GM12878 (cell line): ENCODE data around the gene LENEP. TPM values are rescaled to one million over a fixed set of nuclear protein-coding genes. Genes with fewer than 3 reads are reported as not detected.

ENCODE experiments used
- ATAC-seq: fragments of 200-7000 bp; cut with Tn5 transposase; 3 replicates; pipeline ENCODE4 v1.9.1; 2020; ENCODE audit warnings: mild to moderate bottlenecking, moderate library complexity
- BruUV-seq: library from RNA; stranded (reverse); fragments of 400-500 nt; replicated peaks from 2 replicates; lab custom pipeline; 2021; lab: Mats Ljungman, UMichigan
- CTCF ChIA-PET: fragments of 300-600 bp; sonication (Branson Sonifier 250); formaldehyde crosslinking; extraction: SDS; loops from one replicate; lab custom pipeline; 2021; ENCODE audit warnings: inconsistent platforms; lab: Yijun Ruan, JAX
- POLR2A ChIA-PET: fragments of 350-600 bp; formaldehyde crosslinking; extraction: SDS; loops from one replicate; lab custom pipeline; 2021; ENCODE audit warnings: inconsistent platforms; lab: Charles Lee
- RAD21 ChIA-PET: fragments of 300-600 bp; sonication (Branson Sonifier 250); formaldehyde crosslinking; loops from one replicate; lab custom pipeline; 2023; ENCODE audit warnings: antibody characterized with exemption; ENCODE audit not compliant: unreplicated experiment; lab: Charles Lee
- SMC1A ChIA-PET: fragments of 300-600 bp; sonication (Branson Sonifier 250); formaldehyde crosslinking; loops from one replicate; lab custom pipeline; 2023; ENCODE audit not compliant: unreplicated experiment, uncharacterized antibody; lab: Charles Lee
- DNase-seq: peaks from one replicate; pipeline ENCODE4 v3.0.0-alpha.2; 2011; ENCODE audit warnings: low read depth, low spot score
- FAIRE-seq: peaks from 3 replicates; lab custom pipeline; 2011; peaks lifted over from hg19 to GRCh38; lab: Jason Lieb, UNC
- H2AFZ ChIP-seq: 2 replicates; pipeline ENCODE4 v1.6.0; 2011; ENCODE audit warnings: low read depth, low read length, control low read depth; ENCODE audit not compliant: control insufficient read depth
- H3K27ac ChIP-seq: 2 replicates; pipeline ENCODE4 v1.5.1; 2011; ENCODE audit warnings: control low read depth; ENCODE audit not compliant: control insufficient read depth, insufficient read depth
- H3K27me3 ChIP-seq, 2 experiments: replicated peaks in 1 of 2; 2 replicates each; pipeline versions ENCODE4 v1.6.0 to v1.6.1; 2011; ENCODE audit warnings: low read length in 1 of 2; ENCODE audit not compliant: control insufficient read depth in 2 of 2, insufficient read depth in 2 of 2
- H3K36me3 ChIP-seq, 2 experiments: 2 replicates each; pipeline ENCODE4 v1.5.1; 2011; ENCODE audit warnings: low read length in 1 of 2; ENCODE audit not compliant: control insufficient read depth in 2 of 2, insufficient read depth in 2 of 2
- H3K4me1 ChIP-seq: 2 replicates; pipeline ENCODE4 v1.6.1; 2011; ENCODE audit warnings: mild to moderate bottlenecking, low read length, moderate library complexity, mixed read lengths; ENCODE audit not compliant: control insufficient read depth, insufficient read depth
- H3K4me2 ChIP-seq: 2 replicates; pipeline ENCODE4 v1.6.0; 2011; ENCODE audit warnings: control low read depth; ENCODE audit not compliant: control insufficient read depth, insufficient read depth
- H3K4me3 ChIP-seq: fragments of 200-600 bp; sonication (generic); 2 replicates; pipeline ENCODE4 v1.5.1; 2016
- H3K79me2 ChIP-seq: 2 replicates; pipeline ENCODE4 v1.6.0; 2011; ENCODE audit warnings: low read length; ENCODE audit not compliant: control insufficient read depth, insufficient read depth
- H3K9ac ChIP-seq: 2 replicates; pipeline ENCODE4 v1.8.0; 2011; ENCODE audit warnings: low read length, control low read depth, mixed read lengths; ENCODE audit not compliant: control insufficient read depth, insufficient read depth
- H3K9me3 ChIP-seq: replicated peaks from 3 replicates; pipeline ENCODE4 v1.5.1; 2011; ENCODE audit warnings: mild to moderate bottlenecking, low read length; ENCODE audit not compliant: control insufficient read depth, insufficient read depth
- H4K20me1 ChIP-seq: 2 replicates; pipeline ENCODE4 v1.6.0; 2011; ENCODE audit not compliant: control insufficient read depth, insufficient read depth
- BCL3 ChIP-seq: IDR thresholded peaks from 2 replicates; pipeline ENCODE4 v1.6.1; 2011; ENCODE audit warnings: borderline replicate concordance, low read depth, mild to moderate bottlenecking, moderate library complexity, low read length; ENCODE audit not compliant: insufficient read depth, poor library complexity, severe bottlenecking
- FOXK2 ChIP-seq: fragments of 450-650 bp; IDR thresholded peaks from 2 replicates; pipeline ENCODE4 v1.6.1; 2017; ENCODE audit warnings: mild to moderate bottlenecking, moderate library complexity
- IKZF1 ChIP-seq: fragments of 450-650 bp; conservative IDR thresholded peaks from 2 replicates; pipeline ENCODE4 v1.6.1; 2017; ENCODE audit warnings: antibody characterized with exemption, mild to moderate bottlenecking
- IRF3 ChIP-seq: fragments of 450-650 bp; IDR thresholded peaks from 2 replicates; pipeline ENCODE4 v1.6.1; 2014; ENCODE audit warnings: mild to moderate bottlenecking
- MEF2B ChIP-seq: fragments of 450-650 bp; IDR thresholded peaks from 2 replicates; pipeline ENCODE4 v1.6.1; 2018; ENCODE audit warnings: mild to moderate bottlenecking, moderate library complexity; ENCODE audit not compliant: partially characterized antibody, poor library complexity, severe bottlenecking
- NFIC ChIP-seq: IDR thresholded peaks from 2 replicates; pipeline ENCODE4 v1.6.1; 2012; ENCODE audit warnings: low read depth, mild to moderate bottlenecking, inconsistent platforms, low read length, moderate library complexity
- RB1 ChIP-seq: fragments of 450-650 bp; formaldehyde crosslinking; IDR thresholded peaks from 2 replicates; pipeline ENCODE4 v1.6.1; 2017; ENCODE audit warnings: mild to moderate bottlenecking, borderline replicate concordance
- RCOR1 ChIP-seq: conservative IDR thresholded peaks from 2 replicates; pipeline ENCODE4 v1.6.1; 2012; ENCODE audit warnings: low read depth, low read length, improper control_type of control experiment
- TARDBP ChIP-seq: IDR thresholded peaks from 2 replicates; pipeline ENCODE4 v1.6.1; 2016; ENCODE audit warnings: borderline replicate concordance
- ZNF217 ChIP-seq: fragments of 450-650 bp; IDR thresholded peaks from 2 replicates; pipeline ENCODE4 v1.6.1; 2017; ENCODE audit warnings: antibody characterized with exemption, mild to moderate bottlenecking
- WGBS: methylation state at CpG from one replicate; pipeline ENCODE4 v1.1.6; 2016; ENCODE audit warnings: low lambda C conversion rate; ENCODE audit not compliant: insufficient replicate concordance, insufficient coverage; ENCODE audit errors: missing lambda C conversion rate; 5-methylcytosine and 5-hydroxymethylcytosine counted together
- in situ Hi-C: fragments of 300-500 bp; cut with MboI; formaldehyde crosslinking; loops from 9 replicates; pipeline ENCODE4 v1.14.3; 2018; ENCODE audit warnings: mixed read lengths
- intact Hi-C: fragments of 100-400 bp; cut with micrococcal nuclease; formaldehyde crosslinking; loops from one replicate; pipeline ENCODE4 v1.14.2; 2022; ENCODE audit not compliant: unreplicated experiment
- polyA plus RNA-seq, 11 experiments: library from polyadenylated mRNA; depleted of rRNA in 4 of 11; unstranded in 6 of 11; stranded (reverse) in 5 of 11; fragments of >200 nt; fragmentation: Nextera tagmentation in 4 of 11; fragmentation: Illumina TruSeq in 1 of 11; extraction: Ambion mirVana in 4 of 11; extraction: Trizol in 1 of 11; gene quantifications; 1 replicate in 1 of 11; 2 replicates in 10 of 11; pipeline versions ENCODE4 v1.2.1 to v1.2.3, GENCODE V29; 2011 to 2016; ENCODE audit warnings: inconsistent platforms in 2 of 11, missing spikeins in 2 of 11, low read depth in 1 of 11
- total RNA-seq, 4 experiments: library from RNA; depleted of rRNA in 3 of 4; stranded (reverse); fragments of >200 nt in 3 of 4; fragmentation: Illumina TruSeq in 1 of 4; extraction: Trizol in 1 of 4; gene quantifications; 2 replicates each; pipeline versions ENCODE4 v1.2.1 to v1.2.3, GENCODE V29; 2013 to 2021
- TF ChIP-seq, protein P1 (sequence below): fragments of 450-650 bp; IDR thresholded peaks from 2 replicates; pipeline ENCODE4 v1.6.1; 2016; ENCODE audit warnings: mild to moderate bottlenecking, moderate library complexity, borderline replicate concordance
- TF ChIP-seq, protein P2 (sequence below): fragments of 450-650 bp; IDR thresholded peaks from 2 replicates; pipeline ENCODE4 v1.6.1; 2017; ENCODE audit warnings: mild to moderate bottlenecking, low read depth, inconsistent platforms; ENCODE audit not compliant: poor library complexity, severe bottlenecking

The LENEP gene
- total and polyA plus RNA-seq, 10 of the 15 experiments (the other 5 are each of a cell fraction or from before 2014, with no cell fraction given): 0.27 to 1.1 (median 0.64) TPM; not detected in 7

DNA sequence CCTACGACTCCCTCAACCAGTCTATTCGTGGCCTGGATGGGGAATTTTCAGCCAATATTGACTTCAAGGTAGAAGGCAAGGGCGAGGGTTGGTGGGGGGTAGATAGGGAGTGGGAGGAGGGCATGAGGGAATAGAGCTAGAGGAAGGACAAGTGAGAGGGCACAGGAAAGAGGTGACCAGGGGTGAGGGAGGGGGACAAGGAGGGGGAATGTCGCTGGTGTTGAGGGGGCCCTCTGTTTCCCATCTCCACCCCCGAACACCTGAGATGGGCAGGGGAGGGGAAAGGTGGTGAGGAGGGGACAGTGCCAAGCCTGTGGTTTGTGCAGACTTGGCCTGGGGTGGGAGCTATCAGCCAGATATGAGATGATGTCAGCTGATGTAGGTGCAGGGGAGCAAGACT is 49.4 kb downstream of the LENEP start:
- WGBS: 42% methylated on average over 4 of the region's 5 CpGs
- Histone ChIP-seq H3K27ac (no peak overlapping the region), H3K27me3 (peaks cover 5% of the 10 kb centered on the region in 2 experiments; a peak in 3 of 4 replicates), H3K79me2 (no peaks in the 10 kb centered on the region), H3K4me2 (no peak overlapping the region), H3K36me3 (no peaks in the 10 kb centered on the region), H3K9me3 (no peaks in the 10 kb centered on the region), H4K20me1 (no peaks in the 10 kb centered on the region), H3K4me3 (no peak overlapping the region), H3K9ac (no peak overlapping the region), H3K4me1 (no peaks in the 10 kb centered on the region), H2AFZ (no peak overlapping the region)
- intact Hi-C loops: no loop called here
- ATAC-seq (no peak), FAIRE-seq (no peak), DNase-seq (no peak)
- BruUV-seq: no TSS peak
- TF ChIP-seq RCOR1: no peak
- no peak for TF ChIP-seq IKZF1
- no peak for TF ChIP-seq RB1
- no peak for TF ChIP-seq FOXK2
- no peak for TF ChIP-seq ZNF217
- no peak for TF ChIP-seq NFIC
- TF ChIP-seq, protein P1, sequence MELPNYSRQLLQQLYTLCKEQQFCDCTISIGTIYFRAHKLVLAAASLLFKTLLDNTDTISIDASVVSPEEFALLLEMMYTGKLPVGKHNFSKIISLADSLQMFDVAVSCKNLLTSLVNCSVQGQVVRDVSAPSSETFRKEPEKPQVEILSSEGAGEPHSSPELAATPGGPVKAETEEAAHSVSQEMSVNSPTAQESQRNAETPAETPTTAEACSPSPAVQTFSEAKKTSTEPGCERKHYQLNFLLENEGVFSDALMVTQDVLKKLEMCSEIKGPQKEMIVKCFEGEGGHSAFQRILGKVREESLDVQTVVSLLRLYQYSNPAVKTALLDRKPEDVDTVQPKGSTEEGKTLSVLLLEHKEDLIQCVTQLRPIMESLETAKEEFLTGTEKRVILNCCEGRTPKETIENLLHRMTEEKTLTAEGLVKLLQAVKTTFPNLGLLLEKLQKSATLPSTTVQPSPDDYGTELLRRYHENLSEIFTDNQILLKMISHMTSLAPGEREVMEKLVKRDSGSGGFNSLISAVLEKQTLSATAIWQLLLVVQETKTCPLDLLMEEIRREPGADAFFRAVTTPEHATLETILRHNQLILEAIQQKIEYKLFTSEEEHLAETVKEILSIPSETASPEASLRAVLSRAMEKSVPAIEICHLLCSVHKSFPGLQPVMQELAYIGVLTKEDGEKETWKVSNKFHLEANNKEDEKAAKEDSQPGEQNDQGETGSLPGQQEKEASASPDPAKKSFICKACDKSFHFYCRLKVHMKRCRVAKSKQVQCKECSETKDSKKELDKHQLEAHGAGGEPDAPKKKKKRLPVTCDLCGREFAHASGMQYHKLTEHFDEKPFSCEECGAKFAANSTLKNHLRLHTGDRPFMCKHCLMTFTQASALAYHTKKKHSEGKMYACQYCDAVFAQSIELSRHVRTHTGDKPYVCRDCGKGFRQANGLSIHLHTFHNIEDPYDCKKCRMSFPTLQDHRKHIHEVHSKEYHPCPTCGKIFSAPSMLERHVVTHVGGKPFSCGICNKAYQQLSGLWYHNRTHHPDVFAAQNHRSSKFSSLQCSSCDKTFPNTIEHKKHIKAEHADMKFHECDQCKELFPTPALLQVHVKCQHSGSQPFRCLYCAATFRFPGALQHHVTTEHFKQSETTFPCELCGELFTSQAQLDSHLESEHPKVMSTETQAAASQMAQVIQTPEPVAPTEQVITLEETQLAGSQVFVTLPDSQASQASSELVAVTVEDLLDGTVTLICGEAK: no peak
- no peak for TF ChIP-seq BCL3
- TF ChIP-seq, protein P2, sequence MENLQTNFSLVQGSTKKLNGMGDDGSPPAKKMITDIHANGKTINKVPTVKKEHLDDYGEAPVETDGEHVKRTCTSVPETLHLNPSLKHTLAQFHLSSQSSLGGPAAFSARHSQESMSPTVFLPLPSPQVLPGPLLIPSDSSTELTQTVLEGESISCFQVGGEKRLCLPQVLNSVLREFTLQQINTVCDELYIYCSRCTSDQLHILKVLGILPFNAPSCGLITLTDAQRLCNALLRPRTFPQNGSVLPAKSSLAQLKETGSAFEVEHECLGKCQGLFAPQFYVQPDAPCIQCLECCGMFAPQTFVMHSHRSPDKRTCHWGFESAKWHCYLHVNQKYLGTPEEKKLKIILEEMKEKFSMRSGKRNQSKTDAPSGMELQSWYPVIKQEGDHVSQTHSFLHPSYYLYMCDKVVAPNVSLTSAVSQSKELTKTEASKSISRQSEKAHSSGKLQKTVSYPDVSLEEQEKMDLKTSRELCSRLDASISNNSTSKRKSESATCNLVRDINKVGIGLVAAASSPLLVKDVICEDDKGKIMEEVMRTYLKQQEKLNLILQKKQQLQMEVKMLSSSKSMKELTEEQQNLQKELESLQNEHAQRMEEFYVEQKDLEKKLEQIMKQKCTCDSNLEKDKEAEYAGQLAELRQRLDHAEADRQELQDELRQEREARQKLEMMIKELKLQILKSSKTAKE: no peak
- TF ChIP-seq MEF2B: no peak
- TF ChIP-seq TARDBP: no peak
- TF ChIP-seq IRF3: no peak
- in situ Hi-C loops: no loop called here
- POLR2A ChIA-PET: no interaction called here
- RAD21 ChIA-PET: interaction anchor here (0.5 to 3.6 kb wide), 3 partner anchors 10 to 69 kb away, joined by 4 to 14 read pairs (median 5); no protein-coding TSS in a partner anchor
- CTCF ChIA-PET: interaction anchor here (1.4 to 3.9 kb wide), 6 partner anchors 8 to 43 kb away, joined by 3 to 30 read pairs (median 8); partner anchors contain the start of gene ADAM15
- SMC1A ChIA-PET: interaction anchor here (1.7 kb wide), 1 partner anchor 42 kb away, joined by 5 read pairs; no protein-coding TSS in a partner anchor
